ENCODE measurements around the gene FOLH1.
"Not testable (repeated sequence)": the region's sequence is repeated elsewhere in the genome, so short reads cannot be mapped to it uniquely, and the experiment has no call there.

GRCh38 chr11:49230534-49230933 lies 22.1 kb upstream of the FOLH1 start:
- TF ChIP-seq CTCF (IDR thresholded peaks at IDR 0.05); TCF7L2 (IDR thresholded peaks at IDR 0.05; ENCODE audit: low read depth, low read length); POLR2AphosphoS5 (IDR thresholded peaks at IDR 0.05; ENCODE audit: low read depth, low read length); SIN3A (IDR thresholded peaks at IDR 0.05; ENCODE audit: borderline replicate concordance, insufficient read depth, low read depth, low read length): not testable (repeated sequence)

All from Panc1 (cell line).